ENCODE results near the gene HEXIM1.

Gene HEXIM1

GRCh38 chr17:45171338-45172231, 23.3 kb downstream of the HEXIM1 start:
- peaks cover 5% of the 10 kb centered on the region for H3K27me3 Mint-ChIP-seq
- H3K4me3 Mint-ChIP-seq: no peak overlapping the region
- DNase-seq: no peak
- H3K27ac Mint-ChIP-seq: peak overlapping the region; percentile 52
- H3K9me3 Mint-ChIP-seq: no peaks in the 10 kb centered on the region
- CTCF ChIA-PET: interaction anchor here (2.8 to 4.0 kb wide), 2 partner anchors 22 to 37 kb away, joined by 15 to 31 read pairs; partner anchors contain the start of gene ACBD4
- H3K36me3 Mint-ChIP-seq: no peaks in the 10 kb centered on the region
- peaks cover 26% of the 10 kb centered on the region for H3K4me1 Mint-ChIP-seq

- Mint-ChIP-seq H3K9me3 (no peaks in the 10 kb centered on the region), H3K4me1 (peaks cover 26% of the 10 kb centered on the region), H3K27me3 (peaks cover 5% of the 10 kb centered on the region), H3K4me3 (peak overlapping the region; percentile 15), H3K36me3 (no peaks in the 10 kb centered on the region), H3K27ac (peak overlapping the region; percentile 45)
- CTCF ChIA-PET: interaction anchor here (1.6 to 4.0 kb wide), 3 partner anchors 23 to 37 kb away, joined by 13 to 31 read pairs (median 15); partner anchors contain the start of gene ACBD4
- no peak for DNase-seq
Observed at GRCh38 chr17:45172232-45172540, 23.9 kb downstream of the HEXIM1 start.

DNA sequence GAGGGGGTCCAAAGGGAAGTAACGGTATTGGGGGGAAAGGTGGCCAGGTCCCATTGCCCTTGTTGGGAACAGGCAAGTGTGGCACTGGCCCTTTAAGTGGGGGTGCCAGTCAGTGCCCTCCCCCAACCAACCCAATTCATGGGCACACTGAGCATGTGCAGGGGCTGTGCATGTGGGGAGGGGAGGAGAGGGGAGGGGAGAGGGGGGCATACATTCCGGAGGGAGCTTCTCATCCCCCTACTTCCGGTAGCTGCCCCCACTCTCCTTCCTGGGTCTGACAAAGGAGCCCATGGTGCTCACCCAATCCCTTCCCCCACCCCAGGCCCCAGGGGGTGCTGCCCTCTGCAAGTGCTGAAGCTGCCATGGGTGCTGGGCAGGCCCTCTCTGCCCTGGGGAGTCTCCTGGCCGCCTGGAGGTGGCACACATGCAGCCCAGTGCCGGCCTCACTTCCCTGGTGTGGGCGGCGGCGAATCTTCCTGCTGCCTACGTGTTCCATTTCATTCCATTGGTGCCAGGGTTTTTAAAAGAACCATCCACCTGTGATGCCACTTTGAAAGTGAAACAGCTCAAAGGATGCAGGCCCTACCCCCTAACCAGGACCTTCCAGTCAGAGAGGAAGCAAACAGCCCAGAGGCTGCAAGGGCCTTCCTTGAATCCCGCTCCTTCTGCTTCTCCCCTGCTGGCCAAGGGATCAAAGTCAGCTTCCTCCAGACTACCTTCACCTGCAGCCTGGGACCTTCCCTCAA, 24.4 kb downstream of the HEXIM1 start:
- no peaks in the 10 kb centered on the region for H3K36me3 Mint-ChIP-seq
- H3K27me3 Mint-ChIP-seq: peaks cover 7% of the 10 kb centered on the region
- peak overlapping the region; percentile 91 for H3K27ac Mint-ChIP-seq
- peak; percentile 72 for DNase-seq
- H3K4me1 Mint-ChIP-seq: peaks cover 26% of the 10 kb centered on the region
- H3K4me3 Mint-ChIP-seq: peak overlapping the region; percentile 71
- CTCF ChIA-PET: interaction anchor here (0.6 to 4.0 kb wide), 6 partner anchors 12 to 38 kb away, joined by 3 to 31 read pairs (median 8); partner anchors contain the start of gene ACBD4
- no peaks in the 10 kb centered on the region for H3K9me3 Mint-ChIP-seq

DNA sequence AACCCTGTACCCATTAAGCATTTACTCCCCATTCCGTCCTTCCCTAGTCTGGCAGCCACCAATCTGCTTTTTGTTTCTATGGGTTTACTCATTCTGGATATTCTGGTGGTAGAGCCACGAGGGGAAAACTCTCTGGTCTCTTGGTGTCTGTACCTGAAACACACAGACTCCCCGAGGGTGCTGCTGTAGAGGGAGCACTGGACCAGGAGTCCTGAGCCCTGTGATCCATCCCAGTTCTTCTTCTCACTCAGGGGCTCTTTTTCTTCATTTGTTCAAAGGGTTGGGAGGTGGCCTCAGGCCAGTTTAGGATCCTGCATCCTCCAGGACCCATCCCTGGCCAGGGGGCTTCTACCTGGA, 27.5 kb downstream of the HEXIM1 start:
- CTCF ChIA-PET: interaction anchor here (1.2 kb wide), 1 partner anchor 40 kb away, joined by 3 read pairs; the partner anchor contains the start of gene ACBD4
- no peak for DNase-seq
- Mint-ChIP-seq H3K36me3 (no peaks in the 10 kb centered on the region), H3K27me3 (peaks cover 14% of the 10 kb centered on the region), H3K4me1 (peaks cover 25% of the 10 kb centered on the region), H3K4me3 (no peak overlapping the region), H3K9me3 (no peaks in the 10 kb centered on the region), H3K27ac (no peak overlapping the region)

GRCh38 chr17:45177563-45177962, 29.3 kb downstream of the HEXIM1 start:
- CTCF ChIA-PET: interaction anchor here (2.2 kb wide), 1 partner anchor 42 kb away, joined by 8 read pairs; the partner anchor contains the start of gene ACBD4
- peaks cover 7% of the 10 kb centered on the region for H3K4me1 Mint-ChIP-seq

GRCh38 chr17:45184144-45184543, 35.9 kb downstream of the HEXIM1 start:
- no peak for DNase-seq
- Mint-ChIP-seq H3K27me3 (peaks cover 21% of the 10 kb centered on the region), H3K36me3 (no peaks in the 10 kb centered on the region), H3K9me3 (no peaks in the 10 kb centered on the region), H3K4me3 (no peak overlapping the region), H3K27ac (no peak overlapping the region), H3K4me1 (no peaks in the 10 kb centered on the region)
- CTCF ChIA-PET: interaction anchor here (2.4 to 2.8 kb wide), 2 partner anchors 14 to 49 kb away, joined by 9 to 14 read pairs; partner anchors contain the start of gene ACBD4

More at GRCh38 chr17:45177563-45177962, 29.3 kb downstream of the HEXIM1 start:
- no peaks in the 10 kb centered on the region for H3K9me3 Mint-ChIP-seq
- H3K27ac Mint-ChIP-seq: no peak overlapping the region
- peaks cover 18% of the 10 kb centered on the region for H3K27me3 Mint-ChIP-seq
- DNase-seq: no peak
- no peaks in the 10 kb centered on the region for H3K36me3 Mint-ChIP-seq
- no peak overlapping the region for H3K4me3 Mint-ChIP-seq

DNA sequence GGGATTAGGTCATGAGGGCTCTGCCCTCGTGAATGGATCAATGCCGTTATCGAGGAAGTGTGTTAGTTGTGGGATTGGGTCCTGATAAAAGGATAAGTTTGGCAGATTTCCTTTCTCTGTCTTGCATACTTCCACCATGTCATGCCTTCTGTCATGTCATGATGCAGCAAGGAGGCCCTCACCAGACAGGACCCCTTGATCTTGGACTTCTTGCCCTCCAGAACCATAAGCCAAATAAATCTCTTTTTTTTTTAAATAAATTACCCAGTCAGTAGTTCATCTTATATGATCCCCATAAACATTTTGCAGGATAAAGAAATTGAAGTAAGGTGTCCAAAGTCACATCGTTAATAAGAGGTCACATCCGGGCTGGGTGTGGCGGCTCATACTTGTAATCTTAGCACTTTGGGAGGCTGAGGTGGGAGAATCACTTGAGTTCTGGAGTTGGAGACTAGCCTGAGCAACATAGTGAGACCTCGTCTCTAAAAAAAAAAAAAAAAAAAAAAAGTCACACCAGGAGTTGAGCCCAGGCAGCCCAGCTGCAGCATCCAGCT, 38.6 kb downstream of the HEXIM1 start:
- Mint-ChIP-seq H3K27me3 (peaks cover 25% of the 10 kb centered on the region), H3K4me3 (no peak overlapping the region), H3K9me3 (no peaks in the 10 kb centered on the region), H3K36me3 (no peaks in the 10 kb centered on the region), H3K27ac (no peak overlapping the region), H3K4me1 (no peaks in the 10 kb centered on the region)
- CTCF ChIA-PET: interaction anchor here (2.6 kb wide), 1 partner anchor 52 kb away, joined by 12 read pairs; the partner anchor contains the start of gene ACBD4
- no peak for DNase-seq

DNA sequence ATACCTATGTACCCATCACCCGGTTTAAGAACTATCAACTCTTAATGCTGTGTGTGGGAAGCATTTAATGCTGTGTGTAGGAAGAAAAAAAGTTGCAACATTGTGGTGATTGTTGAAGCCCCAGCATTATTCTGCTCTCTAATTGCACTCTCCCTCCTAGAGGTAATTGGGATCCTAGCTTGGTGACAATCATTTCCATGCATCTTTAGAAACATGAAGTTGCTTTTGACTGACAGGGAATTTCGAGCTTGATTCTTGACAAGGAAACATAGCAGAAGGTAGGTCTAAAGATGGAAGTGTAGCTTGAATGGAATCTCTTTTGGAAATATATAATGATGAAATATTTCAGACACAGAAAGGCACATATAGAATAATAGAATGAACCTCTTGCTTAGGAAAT, 40.7 kb downstream of the HEXIM1 start:
- CTCF ChIA-PET: interaction anchor here (0.6 to 2.6 kb wide), 6 partner anchors 8 to 135 kb away, joined by 3 to 12 read pairs (median 4); partner anchors contain the start of gene ACBD4
- H3K27ac Mint-ChIP-seq: no peak overlapping the region
- DNase-seq: no peak
- no peaks in the 10 kb centered on the region for H3K9me3 Mint-ChIP-seq
- H3K4me1 Mint-ChIP-seq: no peaks in the 10 kb centered on the region
- no peaks in the 10 kb centered on the region for H3K36me3 Mint-ChIP-seq
- no peak overlapping the region for H3K4me3 Mint-ChIP-seq
- H3K27me3 Mint-ChIP-seq: peaks cover 16% of the 10 kb centered on the region

GRCh38 chr17:45190503-45191255, 42.4 kb downstream of the HEXIM1 start:
- peaks cover 3% of the 10 kb centered on the region for H3K9me3 Mint-ChIP-seq

GRCh38 chr17:45195424-45195823, 47.1 kb downstream of the HEXIM1 start:
- H3K9me3 Mint-ChIP-seq: peaks cover 3% of the 10 kb centered on the region
- peaks cover 6% of the 10 kb centered on the region for H3K4me1 Mint-ChIP-seq
- CTCF ChIA-PET: interaction anchor here (6.0 to 8.0 kb wide), 2 partner anchors 45 to 61 kb away, joined by 104 to 193 read pairs; partner anchors contain the start of genes ACBD4, HEXIM1 and PLCD3
- no peak for DNase-seq
- H3K4me3 Mint-ChIP-seq: no peak overlapping the region
- H3K27me3 Mint-ChIP-seq: no peaks in the 10 kb centered on the region
- H3K36me3 Mint-ChIP-seq: no peaks in the 10 kb centered on the region
- no peak overlapping the region for H3K27ac Mint-ChIP-seq

More at GRCh38 chr17:45190503-45191255, 42.4 kb downstream of the HEXIM1 start:
- Mint-ChIP-seq H3K4me1 (no peaks in the 10 kb centered on the region), H3K27ac (no peak overlapping the region), H3K36me3 (no peaks in the 10 kb centered on the region), H3K4me3 (no peak overlapping the region), H3K27me3 (peaks cover 16% of the 10 kb centered on the region)
- CTCF ChIA-PET: interaction anchor here (0.6 to 2.5 kb wide), 2 partner anchors 55 to 61 kb away, joined by 3 to 11 read pairs; partner anchors contain the start of gene ACBD4
- DNase-seq: no peak

- CTCF ChIA-PET: interaction anchor here (0.9 to 8.0 kb wide), 23 partner anchors 8 to 421 kb away, joined by 3 to 193 read pairs (median 4); partner anchors contain the start of genes ACBD4, HEXIM1, HEXIM2 and PLCD3
- Mint-ChIP-seq H3K36me3 (no peaks in the 10 kb centered on the region), H3K4me1 (peaks cover 6% of the 10 kb centered on the region), H3K27me3 (no peaks in the 10 kb centered on the region), H3K4me3 (no peak overlapping the region), H3K9me3 (peaks cover 3% of the 10 kb centered on the region), H3K27ac (no peak overlapping the region)
- no peak for DNase-seq
Observed at GRCh38 chr17:45197108-45197507, 48.8 kb downstream of the HEXIM1 start.

DNA sequence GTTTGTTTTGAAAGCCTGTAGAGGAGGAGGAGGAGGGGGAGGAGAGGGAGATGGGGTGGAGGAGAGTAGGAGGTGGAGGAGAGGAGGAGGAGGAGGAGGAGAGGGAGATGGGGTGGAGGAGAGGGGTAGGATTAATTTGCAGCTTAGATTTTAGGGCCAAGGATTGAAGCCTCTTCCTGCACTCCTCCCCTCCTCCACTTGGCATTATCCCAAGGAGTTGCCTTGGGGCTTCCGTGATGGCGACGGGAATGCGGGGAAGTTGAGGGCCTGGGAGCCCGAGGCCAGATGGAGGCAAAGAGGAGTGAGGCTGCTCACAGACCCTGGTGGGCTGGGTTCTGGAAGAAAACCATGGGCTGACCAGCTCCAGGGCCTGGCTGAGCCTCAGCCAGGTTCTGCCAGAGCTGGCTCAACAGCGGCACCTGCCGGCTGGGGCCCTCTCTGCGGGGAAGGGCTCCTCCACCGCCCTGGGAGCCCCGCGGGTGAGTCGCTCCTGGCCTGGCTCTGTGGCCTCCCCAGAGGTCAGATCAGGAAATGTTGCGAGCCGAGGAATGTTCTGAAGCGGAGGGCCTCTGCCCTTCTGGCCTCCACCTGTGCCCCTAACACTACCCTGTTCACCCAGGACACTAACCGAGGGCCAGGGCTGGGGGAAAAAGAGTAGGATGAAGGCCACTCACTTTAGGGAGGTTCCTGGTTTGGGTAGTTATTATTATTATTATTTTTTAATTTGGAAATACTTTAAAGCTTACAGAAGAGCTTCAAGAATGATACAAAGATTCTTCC, 49.5 kb downstream of the HEXIM1 start:
- H3K27me3 Mint-ChIP-seq: no peaks in the 10 kb centered on the region
- DNase-seq: peak; percentile 90
- no peaks in the 10 kb centered on the region for H3K36me3 Mint-ChIP-seq
- peaks cover 3% of the 10 kb centered on the region for H3K9me3 Mint-ChIP-seq
- H3K27ac Mint-ChIP-seq: no peak overlapping the region
- H3K4me3 Mint-ChIP-seq: no peak overlapping the region
- peaks cover 6% of the 10 kb centered on the region for H3K4me1 Mint-ChIP-seq
- CTCF ChIA-PET: interaction anchor here (0.6 to 8.0 kb wide), 26 partner anchors 9 to 422 kb away, joined by 3 to 193 read pairs (median 4); partner anchors contain the start of genes ACBD4, HEXIM1, HEXIM2 and PLCD3

Data from activated naive CD4-positive, alpha-beta T cell treated with anti-CD3 and anti-CD28 coated beads, Interleukin-2, amount 10 ng/mL, durations not matched to agents 7 days and 5 days (primary cell).